Mucosa of stomach (tissue), 1 donor: ENCODE data around the gene WDR77.
A peak's percentile ranks its signal among the peaks of the same experiment; 100 is the strongest.

Experiments
- H3K27me3 ChIP-seq: one replicate; pipeline ENCODE4 v1.7.0; 2013; ENCODE audit warnings: mild to moderate bottlenecking, low read length; ENCODE audit not compliant: control insufficient read depth, insufficient read depth
- H3K36me3 ChIP-seq: one replicate; pipeline ENCODE4 v1.7.0; 2013; ENCODE audit warnings: low read length; ENCODE audit not compliant: control insufficient read depth, insufficient read depth
- H3K4me1 ChIP-seq: one replicate; pipeline ENCODE4 v1.7.0; 2013; ENCODE audit warnings: mild to moderate bottlenecking, low read length; ENCODE audit not compliant: control insufficient read depth, insufficient read depth
- H3K4me3 ChIP-seq: one replicate; pipeline ENCODE4 v1.7.0; 2013; ENCODE audit warnings: low read length
- H3K9ac ChIP-seq: one replicate; pipeline ENCODE4 v1.7.0; 2013; ENCODE audit warnings: mild to moderate bottlenecking, low read length, moderate library complexity
- H3K9me3 ChIP-seq: one replicate; pipeline ENCODE4 v1.7.0; 2013; ENCODE audit warnings: mild to moderate bottlenecking, low read length, moderate library complexity; ENCODE audit not compliant: control insufficient read depth
- donor health status: Pancreatic carcinoma.

Gene WDR77

GRCh38 chr1:111448918-111449702 is at the start of gene WDR77, which contains the start of gene ATP5PB:
WDR77 (minus strand) TSS chr1:111449256; CDS start chr1:111449169, 87 bp downstream.
ATP5PB (plus strand) TSS chr1:111449464; CDS start chr1:111449542, 78 bp downstream.
- H3K9me3 ChIP-seq: no peaks in the 10 kb centered on the region
- H3K9ac ChIP-seq: peak within 1 kb of the TSS; percentile 96
- H3K4me3 ChIP-seq: peak within 1 kb of the TSS; percentile 99
- H3K4me1 ChIP-seq: peaks cover 30% of the 10 kb centered on the region
- no peaks in the 10 kb centered on the region for H3K27me3 ChIP-seq
- H3K36me3 ChIP-seq: no peaks in the 10 kb centered on the region

GRCh38 chr1:111497592-111497991 is 48.5 kb upstream of the WDR77 start:
- Histone ChIP-seq H3K36me3 (no peaks in the 10 kb centered on the region), H3K9me3 (no peaks in the 10 kb centered on the region), H3K4me1 (no peaks in the 10 kb centered on the region), H3K4me3 (no peak overlapping the region), H3K9ac (no peak overlapping the region), H3K27me3 (no peaks in the 10 kb centered on the region)

DNA sequence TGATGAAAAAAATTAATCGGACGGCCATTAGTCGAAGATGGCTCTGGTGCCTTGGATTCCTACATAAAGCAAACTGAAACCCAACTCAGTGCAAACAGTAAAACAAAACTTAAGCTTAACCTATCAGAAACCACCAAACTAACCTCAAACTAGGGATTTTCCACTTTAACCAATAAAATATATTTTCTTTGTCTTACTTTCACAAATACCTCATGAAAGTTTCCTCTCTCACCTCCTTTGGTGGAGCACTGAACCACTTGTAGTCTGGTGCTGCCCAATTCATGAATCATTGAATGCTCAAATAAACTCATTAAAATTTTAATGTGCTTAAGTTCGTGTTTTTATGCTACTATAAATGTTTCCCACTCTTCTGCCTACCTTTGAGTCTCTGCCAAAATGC is 47.3 kb upstream of the WDR77 start:
- Histone ChIP-seq H3K4me3 (no peak overlapping the region), H3K9ac (no peak overlapping the region), H3K36me3 (no peaks in the 10 kb centered on the region), H3K9me3 (no peaks in the 10 kb centered on the region), H3K27me3 (no peaks in the 10 kb centered on the region), H3K4me1 (no peaks in the 10 kb centered on the region)

DNA sequence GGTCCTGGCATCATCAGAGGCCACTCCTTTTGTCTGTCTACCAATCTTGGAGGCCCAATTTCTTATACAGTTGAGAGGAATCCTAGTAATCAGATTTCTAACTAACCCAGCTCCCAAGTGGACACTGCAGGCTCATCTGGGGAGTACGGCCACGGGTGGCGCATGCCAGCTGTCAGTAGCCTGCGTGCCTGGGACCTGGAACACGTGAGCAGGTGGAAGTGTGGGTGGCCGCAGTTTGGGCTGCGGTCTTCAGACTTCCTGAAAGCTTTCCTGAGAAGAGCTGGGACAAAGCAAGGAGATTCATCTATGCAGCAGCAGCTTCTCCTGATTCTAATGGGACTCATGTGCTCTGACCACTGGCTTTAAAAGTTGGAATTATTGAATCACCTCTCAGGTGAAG is 42.0 kb upstream of the WDR77 start:
- Histone ChIP-seq H3K4me1 (no peaks in the 10 kb centered on the region), H3K9ac (no peak overlapping the region), H3K9me3 (no peaks in the 10 kb centered on the region), H3K27me3 (no peaks in the 10 kb centered on the region), H3K36me3 (no peaks in the 10 kb centered on the region), H3K4me3 (no peak overlapping the region)

GRCh38 chr1:111490220-111490619 is 41.2 kb upstream of the WDR77 start:
- no peaks in the 10 kb centered on the region for H3K27me3 ChIP-seq
- no peaks in the 10 kb centered on the region for H3K36me3 ChIP-seq
- no peaks in the 10 kb centered on the region for H3K4me1 ChIP-seq
- H3K9ac ChIP-seq: no peak overlapping the region
- H3K4me3 ChIP-seq: no peak overlapping the region
- H3K9me3 ChIP-seq: no peaks in the 10 kb centered on the region

DNA sequence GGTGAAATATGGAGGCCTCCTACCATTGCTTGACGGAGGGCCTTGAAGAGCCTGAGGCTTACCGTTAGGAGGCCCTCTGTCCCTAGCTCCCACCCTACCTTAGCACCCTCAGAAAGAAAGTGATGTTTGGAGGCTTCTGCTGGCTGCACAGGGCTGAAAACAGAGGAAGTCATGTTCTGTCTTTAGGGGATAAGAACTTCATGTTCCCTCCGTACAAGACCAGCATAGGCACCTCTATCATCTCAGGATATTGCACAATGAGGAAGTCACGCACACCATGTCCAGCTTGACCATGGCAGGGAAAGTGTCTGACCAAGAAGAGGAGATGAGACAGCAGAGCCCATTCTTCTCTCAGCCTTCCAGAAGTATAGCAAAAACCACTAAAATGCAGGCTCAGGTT is 40.5 kb upstream of the WDR77 start:
- Histone ChIP-seq H3K9ac (no peak overlapping the region), H3K4me1 (no peaks in the 10 kb centered on the region)

GRCh38 chr1:111488669-111489068 is 39.6 kb upstream of the WDR77 start:
- no peak overlapping the region for H3K9ac ChIP-seq

More for the DNA sequence above, 40.5 kb upstream of the WDR77 start:
- no peak overlapping the region for H3K4me3 ChIP-seq
- no peaks in the 10 kb centered on the region for H3K27me3 ChIP-seq
- no peaks in the 10 kb centered on the region for H3K36me3 ChIP-seq
- H3K9me3 ChIP-seq: no peaks in the 10 kb centered on the region

DNA sequence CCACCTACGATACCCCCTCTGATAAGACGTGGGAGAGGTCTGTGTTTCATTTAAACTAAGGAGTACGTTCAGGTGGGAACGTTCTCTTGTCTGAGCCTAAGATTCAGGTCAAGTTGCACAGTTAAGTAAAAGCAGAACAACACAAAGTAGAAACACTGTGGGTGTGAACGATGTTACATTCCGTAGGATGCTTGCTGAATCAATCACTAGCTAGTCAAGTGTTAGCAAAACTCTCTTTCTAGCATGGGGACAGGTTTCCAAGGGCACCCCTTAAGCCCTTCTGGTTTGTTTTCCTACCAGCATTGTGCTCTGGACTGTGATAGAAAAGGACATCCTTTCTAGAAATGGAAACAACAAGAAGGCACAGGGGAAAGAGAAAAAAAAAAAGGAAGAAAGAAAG is 38.1 kb upstream of the WDR77 start:
- Histone ChIP-seq H3K9me3 (no peaks in the 10 kb centered on the region), H3K27me3 (no peaks in the 10 kb centered on the region), H3K4me1 (no peaks in the 10 kb centered on the region), H3K9ac (no peak overlapping the region), H3K4me3 (no peak overlapping the region), H3K36me3 (no peaks in the 10 kb centered on the region)

More at GRCh38 chr1:111488669-111489068, 39.6 kb upstream of the WDR77 start:
- Histone ChIP-seq H3K4me3 (no peak overlapping the region), H3K9me3 (no peaks in the 10 kb centered on the region), H3K27me3 (no peaks in the 10 kb centered on the region), H3K36me3 (no peaks in the 10 kb centered on the region), H3K4me1 (no peaks in the 10 kb centered on the region)

DNA sequence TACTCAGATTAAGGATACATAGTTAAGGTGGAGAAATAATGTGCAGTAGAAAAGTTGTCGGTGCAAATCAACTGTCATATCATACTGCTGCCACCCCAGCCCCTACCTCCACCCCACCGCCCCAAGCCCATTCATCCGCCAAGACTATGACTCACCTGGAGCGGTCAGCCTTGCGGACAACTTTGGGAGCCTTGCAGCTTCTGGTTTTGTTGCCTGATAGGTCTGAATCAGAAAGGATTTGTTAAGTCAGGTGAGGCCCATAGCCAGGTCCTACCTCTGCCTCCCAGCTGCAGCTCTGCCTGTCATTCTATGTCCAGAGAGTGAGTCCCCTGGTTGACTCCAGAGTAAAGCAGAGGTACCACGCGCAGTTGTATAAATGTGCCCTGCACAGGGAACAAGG is 37.4 kb upstream of the WDR77 start:
- H3K9me3 ChIP-seq: no peaks in the 10 kb centered on the region
- H3K4me3 ChIP-seq: no peak overlapping the region
- no peak overlapping the region for H3K9ac ChIP-seq

DNA sequence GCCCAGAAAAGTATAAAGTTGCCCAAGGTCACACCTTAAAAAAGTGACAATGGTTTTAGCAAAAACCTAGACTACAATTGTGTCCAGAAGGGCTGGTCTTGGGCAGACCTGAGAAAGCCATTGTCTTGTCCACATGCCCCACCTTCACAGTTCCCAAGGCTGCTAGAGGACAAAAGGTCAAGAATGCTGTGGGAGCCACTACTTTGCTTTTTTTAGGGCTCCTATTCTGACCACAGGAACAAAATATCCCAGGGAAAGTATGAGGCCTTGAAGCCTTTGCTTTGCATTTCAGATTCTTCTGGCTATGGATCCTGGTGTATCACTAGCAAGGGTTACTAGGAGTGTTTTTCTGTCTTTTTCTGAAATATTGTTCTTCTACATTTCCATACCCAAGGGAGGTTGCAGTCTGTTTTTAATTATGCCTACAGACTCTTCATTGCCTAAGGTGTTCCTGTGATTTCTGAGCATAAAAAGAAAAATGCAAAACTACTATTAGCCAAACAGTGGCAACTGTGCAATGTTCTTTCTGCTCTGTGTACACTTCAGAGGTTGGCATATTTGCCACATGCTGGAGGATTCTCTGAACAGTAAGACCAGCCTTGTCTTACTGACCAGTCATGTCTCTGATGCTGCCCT is 35.5 kb upstream of the WDR77 start:
- no peak overlapping the region for H3K9ac ChIP-seq
- H3K9me3 ChIP-seq: no peaks in the 10 kb centered on the region

More for the DNA sequence above, 37.4 kb upstream of the WDR77 start:
- Histone ChIP-seq H3K4me1 (peaks cover 3% of the 10 kb centered on the region), H3K27me3 (no peaks in the 10 kb centered on the region), H3K36me3 (no peaks in the 10 kb centered on the region)

DNA sequence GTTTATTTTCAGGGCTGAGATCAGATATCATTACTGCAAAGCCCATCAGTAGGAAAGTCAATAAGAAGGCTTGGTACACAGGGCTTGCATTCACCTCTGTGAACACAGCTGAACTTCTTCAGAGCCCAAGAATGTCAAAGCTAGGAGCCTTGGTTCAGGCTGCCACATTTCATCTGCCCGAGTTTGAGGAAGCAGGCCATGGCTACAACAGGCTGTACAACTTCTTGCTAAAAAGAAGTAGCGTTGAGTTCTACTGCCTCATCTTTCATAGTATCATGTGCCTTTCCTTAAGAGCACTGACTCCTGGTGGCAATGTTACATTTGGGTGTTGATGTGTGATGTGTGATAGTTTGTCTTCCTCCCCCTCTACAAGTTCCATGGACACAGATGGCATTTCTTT is 34.8 kb upstream of the WDR77 start:
- Histone ChIP-seq H3K4me1 (peaks cover 3% of the 10 kb centered on the region), H3K27me3 (no peaks in the 10 kb centered on the region)

More for the DNA sequence above, 35.5 kb upstream of the WDR77 start:
- Histone ChIP-seq H3K27me3 (no peaks in the 10 kb centered on the region), H3K4me1 (peaks cover 3% of the 10 kb centered on the region), H3K36me3 (no peaks in the 10 kb centered on the region), H3K4me3 (no peak overlapping the region)

GRCh38 chr1:111483166-111483565 is 34.1 kb upstream of the WDR77 start:
- H3K36me3 ChIP-seq: no peaks in the 10 kb centered on the region
- no peaks in the 10 kb centered on the region for H3K9me3 ChIP-seq
- peaks cover 3% of the 10 kb centered on the region for H3K4me1 ChIP-seq
- no peaks in the 10 kb centered on the region for H3K27me3 ChIP-seq
- H3K4me3 ChIP-seq: no peak overlapping the region
- no peak overlapping the region for H3K9ac ChIP-seq

More for the DNA sequence above, 34.8 kb upstream of the WDR77 start:
- Histone ChIP-seq H3K4me3 (no peak overlapping the region), H3K36me3 (no peaks in the 10 kb centered on the region), H3K9me3 (no peaks in the 10 kb centered on the region), H3K9ac (no peak overlapping the region)
